ENCODE measurements around the gene GTF3C1. TPM values are rescaled to one million over a fixed set of nuclear protein-coding genes. Genes with fewer than 3 reads are reported as not detected.

Gene GTF3C1
- total and polyA plus RNA-seq, 4 donors: 33.5 to 84.0 (median 67.5) TPM

GRCh38 chr16:27520982-27521673, 28.6 kb downstream of the GTF3C1 start:
- peak in 2 of 3 donors; percentile 31 to 60 for DNase-seq
- no peak overlapping the region for H3K4me3 ChIP-seq
- WGBS, 2 donors: 66 to 69% methylated on average over 16 of the region's 16 CpGs
- peak overlapping the region; percentile 67 to 99 for H3K27ac ChIP-seq (ENCODE audit: low read depth in 1 of 2, low read length in 1 of 2)
- no peak for ATAC-seq (ENCODE audit: insufficient read depth, low FRiP score)
- H3K4me1 ChIP-seq (ENCODE audit: control insufficient read depth in 5 of 5, insufficient read depth in 5 of 5, low read length in 5 of 5): peaks cover 0 to 12% (median 3%) of the 10 kb centered on the region in 5 donors
- no peaks in the 10 kb centered on the region for H3K27me3 ChIP-seq (ENCODE audit: control insufficient read depth in 3 of 3, insufficient read depth in 3 of 3, low read length in 2 of 3)
- no peak for TF ChIP-seq CTCF (IDR thresholded peaks at IDR 0.05; ENCODE audit: control extremely low read depth, extremely low read depth)
- peaks cover 0 to 4% (median 2%) of the 10 kb centered on the region in 4 donors for H3K9me3 ChIP-seq (ENCODE audit: control insufficient read depth in 4 of 4, insufficient read depth in 3 of 4, low read length in 3 of 4)
- peaks cover 4 to 50% (median 43%) of the 10 kb centered on the region in 4 donors for H3K36me3 ChIP-seq (ENCODE audit: control insufficient read depth in 4 of 4, insufficient read depth in 4 of 4, low read length in 4 of 4)
- no peak overlapping the region for H3K9ac ChIP-seq (ENCODE audit: insufficient read depth in 1 of 2, low read length in 2 of 2)

- Histone ChIP-seq H3K9ac (ENCODE audit: insufficient read depth in 1 of 2, low read length in 2 of 2) (no peak overlapping the region), H3K9me3 (ENCODE audit: control insufficient read depth in 4 of 4, insufficient read depth in 3 of 4, low read length in 3 of 4) (peaks cover 0 to 3% (median 0%) of the 10 kb centered on the region in 4 donors), H3K4me1 (ENCODE audit: control insufficient read depth in 5 of 5, insufficient read depth in 5 of 5, low read length in 5 of 5) (peaks cover 0 to 7% (median 3%) of the 10 kb centered on the region in 5 donors), H3K4me3 (no peak overlapping the region), H3K27ac (ENCODE audit: low read depth in 1 of 2, low read length in 1 of 2) (no peak overlapping the region), H3K36me3 (ENCODE audit: control insufficient read depth in 4 of 4, insufficient read depth in 4 of 4, low read length in 4 of 4) (peaks cover 0 to 34% (median 30%) of the 10 kb centered on the region in 4 donors), H3K27me3 (ENCODE audit: control insufficient read depth in 3 of 3, insufficient read depth in 3 of 3, low read length in 2 of 3) (no peaks in the 10 kb centered on the region)
- TF ChIP-seq CTCF (IDR thresholded peaks at IDR 0.05; ENCODE audit: control extremely low read depth, extremely low read depth): no peak
- ATAC-seq (ENCODE audit: insufficient read depth, low FRiP score) (no peak), DNase-seq (no peak)
- WGBS, 2 donors: 95 to 98% methylated on average over 4 of the region's 4 CpGs
Observed at GRCh38 chr16:27518226-27518625, 31.5 kb downstream of the GTF3C1 start.

GRCh38 chr16:27517664-27518063, 32.0 kb downstream of the GTF3C1 start:
- Histone ChIP-seq H3K27me3 (ENCODE audit: control insufficient read depth in 3 of 3, insufficient read depth in 3 of 3, low read length in 2 of 3) (no peaks in the 10 kb centered on the region), H3K36me3 (ENCODE audit: control insufficient read depth in 4 of 4, insufficient read depth in 4 of 4, low read length in 4 of 4) (peaks cover 0 to 37% (median 27%) of the 10 kb centered on the region in 4 donors), H3K9me3 (ENCODE audit: control insufficient read depth in 4 of 4, insufficient read depth in 3 of 4, low read length in 3 of 4) (peaks cover 0 to 3% (median 0%) of the 10 kb centered on the region in 4 donors), H3K27ac (ENCODE audit: low read depth in 1 of 2, low read length in 1 of 2) (no peak overlapping the region), H3K4me3 (no peak overlapping the region), H3K4me1 (ENCODE audit: control insufficient read depth in 5 of 5, insufficient read depth in 5 of 5, low read length in 5 of 5) (peaks cover 0 to 6% (median 3%) of the 10 kb centered on the region in 5 donors), H3K9ac (ENCODE audit: insufficient read depth in 1 of 2, low read length in 2 of 2) (no peak overlapping the region)
- WGBS, 2 donors: 93 to 96% methylated on average over 7 of the region's 7 CpGs
- DNase-seq (no peak), ATAC-seq (ENCODE audit: insufficient read depth, low FRiP score) (no peak)
- no peak for TF ChIP-seq CTCF (IDR thresholded peaks at IDR 0.05; ENCODE audit: control extremely low read depth, extremely low read depth)

Measured in lung (tissue), 12 donors.